Left forelimb (tissue), 1 donor: ENCODE data around the gene SPDEF.

Experiments
- DNase-seq: peaks from one replicate; pipeline ENCODE4 v3.0.0-alpha.2; 2018; ENCODE audit warnings: low spot score

The SPDEF gene

DNA sequence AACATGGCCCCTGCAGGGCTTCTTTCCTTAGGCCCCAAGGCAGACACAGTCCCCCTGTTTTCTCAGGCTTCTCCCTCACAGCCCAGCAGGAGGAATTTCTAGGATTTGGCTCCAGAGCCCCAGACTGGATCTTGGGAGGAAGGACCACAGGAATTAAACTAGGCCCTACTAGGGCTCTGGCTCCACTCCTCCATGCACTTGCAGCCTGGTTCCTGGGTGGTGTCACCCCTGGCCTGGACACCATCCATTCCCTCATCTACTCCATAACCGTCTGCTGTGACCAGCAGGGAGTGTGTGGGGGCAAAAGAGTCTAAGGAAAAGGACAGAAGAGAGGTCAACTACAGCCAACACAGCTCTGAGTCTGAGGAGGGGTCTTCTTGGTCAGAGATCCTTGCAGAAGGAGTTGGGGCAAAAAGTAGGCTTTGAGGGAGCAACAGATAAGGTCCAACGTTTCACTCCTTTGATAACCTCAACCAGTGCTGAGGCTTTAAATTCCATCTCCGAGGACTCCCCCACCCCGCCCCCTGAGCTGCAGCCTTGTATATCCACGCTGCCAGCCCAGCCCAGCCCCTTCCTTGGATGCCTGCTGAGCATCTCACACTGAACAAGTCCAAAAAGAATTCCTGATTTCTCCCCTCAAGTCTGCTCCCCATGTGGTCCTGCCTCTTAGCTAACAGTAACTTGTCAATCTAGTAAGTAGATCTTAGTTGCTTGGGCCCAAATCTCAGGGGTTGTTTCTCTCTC, 27.9 kb upstream of the SPDEF start:
- no peak for DNase-seq

DNA sequence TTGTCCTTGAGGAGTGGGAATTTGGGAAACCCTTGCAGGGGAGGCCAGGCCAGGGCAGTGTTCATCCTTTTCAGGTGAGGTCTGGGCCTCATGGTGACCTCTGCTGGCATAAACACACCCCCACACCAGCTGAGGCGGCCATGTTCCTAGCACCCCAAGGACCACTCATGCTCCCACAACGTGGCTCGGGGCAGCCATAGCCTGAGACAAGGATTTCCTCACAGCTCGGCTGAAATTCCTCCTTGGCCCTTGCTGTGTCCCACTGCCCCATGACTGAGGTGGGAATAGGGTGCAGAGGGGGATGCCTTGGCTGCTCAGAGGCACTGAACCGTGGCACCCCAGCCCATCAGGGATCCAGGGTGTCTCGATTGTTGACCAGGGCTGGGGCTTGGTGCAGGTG, 27.3 kb upstream of the SPDEF start:
- no peak for DNase-seq

DNA sequence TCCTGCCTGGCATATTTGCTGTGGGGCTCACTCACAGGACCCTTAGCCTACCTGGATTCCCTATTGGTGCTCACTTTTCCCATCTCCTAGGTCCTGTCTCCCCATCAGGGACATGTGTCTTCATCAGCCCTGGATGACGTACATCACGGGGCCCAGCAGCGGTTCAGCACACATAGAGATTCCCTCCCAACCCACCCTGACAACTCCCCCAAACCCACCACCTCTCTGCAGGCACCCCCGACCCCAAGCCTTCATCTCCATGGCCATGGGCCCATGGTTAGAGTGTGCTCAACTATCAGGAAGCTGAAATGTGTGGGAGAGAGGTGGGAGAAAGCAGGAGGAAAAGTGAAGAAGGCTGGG, 25.4 kb upstream of the SPDEF start:
- DNase-seq = no peak

DNA sequence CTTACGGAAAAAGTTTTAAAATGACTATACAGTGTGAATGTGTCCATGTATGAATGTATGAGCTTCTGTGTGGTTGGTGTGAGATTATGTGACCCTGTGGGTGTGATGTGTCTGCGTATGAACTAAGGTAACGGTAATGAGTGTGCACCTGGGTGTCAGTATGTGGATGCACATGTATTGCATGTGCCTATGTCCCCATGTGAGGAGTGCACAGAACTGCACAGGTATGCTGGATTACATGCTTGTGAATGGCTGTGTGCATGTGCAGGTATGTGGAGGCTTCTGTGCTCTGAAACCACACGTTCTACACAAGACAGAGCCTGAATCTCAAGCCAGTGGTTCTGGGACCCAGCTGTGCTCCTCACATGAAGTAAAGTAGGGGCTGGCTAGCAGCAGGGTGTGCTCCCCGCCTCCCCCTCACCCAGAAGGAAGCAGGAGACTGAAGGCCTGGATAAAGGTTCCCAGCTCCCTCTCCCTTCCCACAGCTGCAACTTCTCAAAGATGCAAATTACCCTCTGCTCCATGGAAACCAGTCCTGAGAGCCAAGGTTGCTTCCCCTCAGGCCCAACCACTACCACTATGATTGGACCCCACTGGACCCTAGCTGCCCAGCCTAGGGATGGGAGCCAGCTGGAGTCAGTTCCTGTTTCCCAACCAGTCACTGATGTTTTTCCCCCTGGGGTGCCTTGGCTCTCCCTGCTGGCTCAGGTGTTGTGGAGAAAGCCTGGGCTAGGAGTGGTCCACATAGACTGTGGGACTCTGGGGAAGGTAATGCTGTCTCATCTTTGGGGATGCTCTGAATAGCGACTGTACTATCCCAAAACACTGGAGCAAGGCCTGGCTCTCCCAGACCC, 24.8 kb upstream of the SPDEF start:
- DNase-seq = no peak

DNA sequence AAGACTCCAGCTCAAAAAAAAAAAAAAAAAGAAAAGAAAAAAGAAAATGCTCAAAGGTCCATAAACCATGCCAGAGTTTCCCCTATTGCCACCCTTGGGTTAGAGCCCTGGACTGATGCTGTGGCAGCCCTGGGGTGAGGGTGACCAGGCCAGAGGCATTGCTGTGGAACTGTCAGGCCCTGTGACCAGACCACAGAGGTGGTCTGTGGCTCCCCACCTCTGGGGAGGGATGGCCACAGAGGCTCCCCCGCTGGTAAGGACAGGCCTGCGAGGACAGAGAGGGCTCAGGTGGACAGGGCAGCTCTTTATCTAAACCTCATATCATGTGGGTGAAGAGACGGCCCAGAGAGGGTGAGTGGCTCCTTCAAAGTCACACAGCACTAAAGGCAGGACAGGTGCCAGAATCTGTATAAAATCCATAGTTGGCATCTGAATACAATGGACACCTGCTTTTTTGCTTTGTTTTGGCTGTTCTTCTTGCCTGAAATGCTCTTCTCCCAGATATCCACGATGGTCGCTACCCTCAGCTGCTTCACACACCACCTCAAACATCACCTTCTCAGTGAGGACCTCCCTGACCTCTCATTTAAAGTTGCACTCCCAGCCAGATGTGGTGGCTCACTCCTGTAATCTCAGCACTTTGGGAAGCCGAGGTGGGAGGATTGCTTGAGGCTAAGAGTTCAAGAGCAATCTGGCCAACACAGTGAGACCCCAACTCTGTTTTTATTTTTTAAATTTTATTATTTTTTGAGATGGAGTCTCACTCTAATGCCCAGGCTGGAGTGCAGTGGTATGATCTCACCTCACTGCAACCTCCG, 22.5 kb upstream of the SPDEF start:
- DNase-seq = no peak

DNA sequence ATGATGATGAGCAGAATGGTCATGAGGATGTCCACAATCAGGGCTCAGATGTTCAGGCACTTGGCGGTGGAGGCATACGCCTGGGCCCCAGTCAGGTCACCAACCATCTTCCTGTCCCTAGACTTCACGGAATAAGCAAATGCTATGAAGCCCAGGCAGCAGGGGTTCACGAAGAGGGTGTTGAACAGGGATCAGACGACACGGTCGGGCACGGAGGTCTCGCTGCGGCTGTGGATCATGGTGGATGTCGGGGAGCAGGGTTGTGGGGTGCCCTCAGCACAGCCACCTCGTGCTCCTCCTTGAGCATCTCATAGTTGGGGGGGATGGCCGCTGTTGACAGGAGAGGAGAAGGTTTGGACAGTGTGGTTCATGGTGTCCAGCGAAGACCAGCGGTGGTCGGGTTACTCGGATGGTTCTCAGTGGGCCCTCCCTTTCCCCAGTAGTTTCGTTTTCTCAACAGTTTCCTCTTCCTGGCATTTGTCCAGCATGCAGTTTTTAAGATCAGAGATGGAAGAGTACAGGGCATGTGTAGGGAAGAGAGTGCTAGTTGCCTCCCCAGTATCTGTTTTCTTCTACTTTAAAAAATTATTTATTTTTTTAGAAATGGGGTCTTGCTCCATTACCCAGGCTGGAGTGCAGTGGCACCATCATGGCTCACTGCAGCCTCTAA, 20.3 kb upstream of the SPDEF start:
- no peak for DNase-seq

DNA sequence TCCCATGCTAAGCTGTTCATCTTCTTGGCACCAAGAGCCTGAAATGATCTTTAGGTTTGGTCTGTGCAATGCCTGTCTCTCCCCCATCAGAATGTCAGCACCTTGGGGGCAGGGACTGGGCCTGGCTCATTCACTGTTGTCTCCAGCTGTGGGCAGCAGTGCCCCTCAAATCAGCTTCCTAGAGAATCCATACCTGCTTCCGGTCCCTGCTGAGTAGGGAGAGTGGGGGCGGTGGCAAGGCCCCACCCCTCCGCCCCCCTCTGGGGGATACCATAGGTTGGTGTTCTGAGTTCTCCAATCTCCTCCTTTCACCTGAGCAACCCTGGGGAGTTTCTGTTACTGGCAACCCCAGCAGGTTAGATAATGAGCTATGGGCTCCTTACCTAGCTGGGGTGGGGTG, 19.2 kb upstream of the SPDEF start:
- DNase-seq = no peak

DNA sequence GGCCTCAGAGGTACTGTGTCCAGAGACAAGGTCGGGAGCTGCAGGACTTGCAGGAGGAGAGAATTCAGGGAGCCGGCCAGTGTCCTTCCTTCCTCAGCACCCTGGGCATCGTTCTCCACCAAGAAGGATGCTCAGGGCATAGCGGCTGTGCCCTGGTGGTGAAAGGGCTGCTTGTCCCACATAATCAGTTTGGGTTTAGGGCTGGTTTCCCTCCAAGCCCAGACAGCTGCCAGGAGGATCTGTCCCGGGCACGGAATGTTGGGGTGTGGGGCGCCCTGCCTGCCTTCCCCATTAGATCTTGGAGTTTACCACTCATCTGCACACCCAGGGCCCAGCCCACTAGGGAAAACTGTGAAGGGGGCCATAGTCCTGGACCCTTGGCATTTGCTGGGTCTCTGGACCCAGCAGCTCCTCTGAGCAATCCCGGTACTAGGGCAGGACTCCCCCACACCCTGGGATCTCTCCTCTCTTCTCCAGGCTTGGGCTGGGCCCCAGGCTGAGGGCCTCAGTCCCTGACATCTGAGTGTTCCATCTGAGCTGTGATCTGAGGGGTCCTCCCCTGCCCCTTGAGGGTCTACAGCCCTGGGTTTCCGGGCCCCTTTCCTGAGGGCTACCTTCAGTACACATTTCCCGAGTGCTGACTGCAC, 18.6 kb upstream of the SPDEF start:
- DNase-seq = no peak

DNA sequence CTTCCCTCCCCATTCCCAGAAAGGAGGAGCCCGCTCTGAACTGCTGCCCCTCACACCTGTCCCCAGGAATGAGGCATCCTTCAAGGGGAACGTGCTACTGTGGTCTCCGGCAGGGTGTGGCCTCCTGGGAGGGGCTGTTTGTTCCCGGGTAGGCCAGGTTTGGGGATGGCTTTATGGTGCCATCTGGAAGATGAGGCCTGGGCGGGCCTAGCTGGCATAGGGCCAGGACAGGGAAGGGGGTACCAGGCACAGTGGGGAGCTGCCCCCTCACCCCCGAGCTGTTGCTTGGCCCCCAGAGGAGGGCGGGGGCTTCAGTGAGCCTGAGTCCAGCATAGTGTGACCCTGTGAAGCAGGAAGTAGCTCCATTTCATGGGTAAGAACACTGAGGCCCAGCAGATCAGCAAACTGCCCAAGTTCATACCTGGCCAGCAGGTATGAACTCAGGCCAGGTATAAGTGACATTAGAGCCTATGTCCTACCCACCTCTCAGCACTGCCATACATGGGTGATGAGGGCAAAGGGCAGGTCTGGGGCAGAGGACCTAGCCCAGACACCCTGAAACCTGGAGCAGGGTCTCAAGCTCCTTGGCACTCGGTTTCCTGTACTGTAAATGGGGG, 17.5 kb upstream of the SPDEF start:
- DNase-seq = no peak

DNA sequence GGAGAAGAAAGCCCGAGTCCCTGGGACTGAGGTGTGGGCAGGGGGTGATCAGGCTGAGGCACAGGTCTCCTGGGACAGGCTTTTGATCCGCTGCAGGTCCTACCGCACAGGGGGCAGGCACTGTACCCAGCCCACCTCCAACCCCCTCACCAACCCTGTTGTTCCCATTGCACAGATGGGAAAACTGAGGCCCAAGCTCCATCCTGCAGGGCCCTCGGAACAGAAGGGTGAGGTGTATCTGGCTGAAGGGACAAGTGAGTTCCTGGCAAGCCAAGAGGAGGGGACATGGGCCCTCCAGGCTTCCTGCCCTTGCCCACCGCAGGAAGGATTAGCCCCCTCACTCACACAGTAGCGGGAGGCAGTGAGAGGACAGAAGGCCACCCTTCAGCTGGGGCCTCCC, 16.5 kb upstream of the SPDEF start:
- no peak for DNase-seq

DNA sequence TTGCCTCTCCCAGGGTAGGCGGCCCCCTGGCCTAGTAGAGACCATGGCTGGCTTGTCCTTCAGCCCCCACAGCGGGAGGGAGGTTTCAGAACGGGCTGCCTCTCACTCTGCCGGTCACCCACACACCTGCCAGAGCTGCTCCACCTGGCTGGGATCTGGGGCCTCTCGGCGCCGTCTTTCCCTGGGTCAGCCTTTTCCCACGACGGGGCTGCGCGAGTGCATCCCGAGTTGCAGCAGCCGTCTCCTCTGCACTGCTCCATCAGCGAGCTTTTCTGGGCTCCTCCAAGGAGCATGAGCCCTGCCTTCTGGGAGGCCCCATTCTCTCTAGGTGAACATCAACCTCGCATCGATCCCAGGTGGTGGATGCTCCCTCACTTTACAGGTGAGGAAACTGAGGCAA, 15.9 kb upstream of the SPDEF start:
- DNase-seq = no peak

DNA sequence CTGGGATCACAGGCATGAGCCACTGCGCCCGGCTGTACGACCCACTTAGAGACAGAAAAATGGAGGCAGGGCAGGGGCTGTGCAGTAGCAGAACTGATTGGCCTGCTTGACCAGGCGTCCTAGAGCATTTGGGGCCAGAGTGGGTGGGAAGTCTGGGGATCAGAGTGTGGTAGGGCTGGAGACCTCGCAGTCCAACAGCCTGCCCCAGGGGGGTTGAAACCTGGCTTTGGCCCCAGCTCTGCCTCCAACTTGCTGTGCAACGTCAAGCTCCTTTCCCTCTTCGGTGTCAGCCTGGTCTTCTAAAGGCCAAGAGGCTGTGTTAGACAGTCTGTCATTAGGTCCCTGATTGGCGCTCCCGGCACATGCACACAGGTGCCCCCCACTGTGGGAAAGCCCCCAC, 15.3 kb upstream of the SPDEF start:
- no peak for DNase-seq

DNA sequence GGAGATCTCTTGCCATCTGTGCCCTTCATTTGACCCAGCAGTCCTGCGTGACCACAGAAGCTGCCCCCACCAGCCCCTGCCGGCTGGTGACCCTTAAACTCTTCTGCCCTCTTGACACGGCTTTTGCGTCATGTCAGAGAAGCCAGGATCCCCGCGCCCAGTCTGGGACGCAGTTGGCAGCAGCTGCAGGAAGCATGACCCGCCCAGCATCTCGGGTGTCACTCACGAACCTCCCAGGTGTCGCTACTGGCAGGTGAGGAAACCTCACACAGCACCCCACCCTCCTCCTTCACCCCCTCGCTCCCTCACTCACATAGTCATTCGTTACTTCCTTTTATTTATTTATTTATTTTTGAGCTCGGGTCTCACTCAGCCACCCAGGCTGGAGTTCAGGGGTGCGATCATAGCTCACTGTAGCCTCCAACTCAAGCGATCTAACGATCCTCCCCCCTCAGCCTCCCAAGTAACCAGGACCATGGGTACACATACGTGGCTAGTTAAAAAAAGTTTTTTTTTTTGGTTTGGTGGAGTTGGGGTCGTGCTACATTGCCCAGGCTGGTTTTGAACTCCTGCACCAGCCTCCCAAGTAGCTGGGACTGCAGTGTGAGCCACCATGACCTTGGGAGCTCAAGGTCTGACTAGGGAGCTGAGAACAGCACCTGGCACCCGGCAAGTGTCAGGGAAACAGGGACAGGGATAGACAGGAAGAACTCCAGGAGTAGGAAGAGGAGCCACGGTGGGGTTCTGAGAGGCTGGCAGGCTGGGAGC, 14.1 kb upstream of the SPDEF start:
- DNase-seq = no peak

DNA sequence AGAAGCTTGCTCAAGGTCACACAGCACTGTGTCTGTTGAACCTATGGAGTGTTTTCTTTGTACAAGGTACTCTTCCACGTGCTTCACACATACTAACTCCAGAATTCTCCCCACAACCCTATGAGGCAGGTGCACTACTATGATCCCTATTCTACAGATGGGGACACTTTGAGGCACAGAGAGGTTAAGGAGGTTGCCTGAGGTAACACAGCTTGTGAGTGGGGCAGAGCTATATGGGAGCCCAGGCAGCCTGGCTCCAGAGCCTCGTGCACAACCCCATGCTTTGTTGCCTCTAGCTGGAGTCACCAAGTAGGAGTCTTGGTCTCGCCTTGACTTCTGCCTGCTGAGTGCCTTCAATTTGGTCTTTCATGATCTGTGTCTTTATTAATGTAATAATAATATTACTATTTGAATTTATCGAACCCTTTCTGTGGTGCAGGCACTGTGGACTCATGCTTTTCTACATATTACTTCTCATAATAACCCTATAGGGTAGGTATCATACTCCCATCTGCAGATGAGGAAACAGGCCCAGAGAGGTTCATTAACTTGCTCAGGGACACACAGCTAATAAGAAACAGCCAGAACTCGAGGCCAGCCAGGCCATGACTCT, 13.3 kb upstream of the SPDEF start:
- no peak for DNase-seq

DNA sequence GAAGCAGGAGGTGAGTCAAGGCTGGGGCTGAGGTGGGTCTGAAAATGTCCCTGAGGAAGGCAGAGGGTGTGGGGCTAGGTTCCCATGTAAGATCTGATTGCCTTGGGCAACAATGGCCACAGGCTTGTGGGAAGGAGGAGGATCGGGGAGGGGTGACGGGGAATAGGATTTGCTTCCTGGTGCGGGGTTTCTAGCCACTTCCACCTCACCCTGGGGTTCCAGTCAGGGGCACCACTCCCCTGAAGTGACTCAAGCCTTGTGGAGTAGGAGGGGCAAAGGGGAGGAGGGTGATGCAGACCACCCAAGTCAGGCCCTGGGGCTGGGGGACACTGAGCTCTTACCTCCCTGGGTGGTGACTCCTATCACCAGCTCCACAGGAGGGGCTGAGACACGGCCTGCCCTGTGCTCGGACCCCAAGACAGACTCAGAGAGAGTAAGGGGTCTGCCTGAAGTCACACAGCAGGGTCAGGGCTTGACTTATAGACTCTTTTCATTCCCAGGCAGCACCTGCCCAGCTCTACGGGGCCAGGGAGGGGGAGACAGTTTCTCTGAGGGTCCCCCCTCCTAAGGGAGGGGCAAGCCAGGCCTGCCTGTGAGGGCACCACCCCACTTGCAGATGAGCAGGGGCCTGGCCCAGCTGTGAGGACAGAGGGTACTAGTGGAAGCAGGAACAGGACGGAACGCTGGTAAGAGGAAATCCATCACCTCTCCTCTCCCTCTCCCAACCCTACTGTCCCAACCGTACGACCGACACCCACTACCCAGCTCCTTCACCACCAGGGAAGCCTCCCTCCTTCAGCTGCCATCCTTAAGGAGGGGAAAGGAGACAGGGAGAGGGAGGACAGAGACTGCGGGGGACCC, 12.4 kb upstream of the SPDEF start:
- no peak for DNase-seq

DNA sequence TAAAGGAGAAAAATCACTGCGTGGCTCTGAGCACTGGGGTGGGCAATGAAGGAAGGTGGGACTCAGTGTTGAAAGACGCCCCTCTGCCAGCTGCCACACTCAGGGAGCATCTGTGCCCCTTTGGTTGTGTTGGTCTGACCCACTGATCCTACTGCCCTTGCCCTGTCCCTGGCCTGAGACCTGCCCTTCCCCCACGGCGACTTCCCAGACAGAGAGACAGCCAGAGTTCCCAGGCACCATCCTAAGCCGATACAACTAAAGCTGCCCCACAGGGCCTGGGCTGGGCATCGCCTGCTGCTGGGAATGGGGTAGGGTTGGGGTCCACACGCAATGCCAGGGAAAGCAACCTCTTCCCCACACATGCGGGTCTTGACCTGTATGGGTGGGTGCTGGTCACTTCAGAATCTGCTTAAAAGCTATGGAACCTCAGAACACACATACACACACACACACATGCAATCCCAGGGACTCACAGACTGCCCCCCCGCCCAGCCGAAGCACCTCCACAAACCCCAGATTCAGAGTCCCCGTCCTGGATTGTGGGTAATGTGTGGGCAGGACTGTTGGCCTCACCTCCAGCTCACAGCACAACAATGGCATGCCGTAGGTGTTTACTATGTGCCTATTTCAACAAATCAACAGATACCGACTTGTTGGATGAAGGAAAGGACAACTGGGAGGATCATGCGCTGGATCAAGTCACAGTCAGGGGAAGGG, 10.9 kb upstream of the SPDEF start:
- DNase-seq = no peak

DNA sequence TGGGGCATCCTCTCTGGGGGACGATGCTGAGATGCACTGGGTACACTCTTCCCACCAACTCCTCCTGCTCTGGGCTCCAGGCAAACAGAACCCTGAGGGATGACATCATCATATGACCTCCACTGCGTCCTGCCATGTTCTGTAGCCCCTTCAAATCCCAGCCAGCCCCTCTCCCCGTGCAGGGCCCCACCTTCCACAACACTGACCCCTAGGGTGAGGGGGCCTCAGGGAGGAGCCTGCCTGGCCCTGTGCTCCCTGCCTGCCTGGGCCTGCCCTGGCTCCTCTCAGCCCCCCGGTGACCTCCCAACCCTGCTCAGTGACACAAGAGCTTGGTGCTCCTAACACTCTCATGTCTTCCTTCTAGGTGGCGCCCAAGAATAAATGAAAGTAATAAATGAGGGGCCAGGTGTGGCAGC, 9.6 kb upstream of the SPDEF start:
- no peak for DNase-seq

DNA sequence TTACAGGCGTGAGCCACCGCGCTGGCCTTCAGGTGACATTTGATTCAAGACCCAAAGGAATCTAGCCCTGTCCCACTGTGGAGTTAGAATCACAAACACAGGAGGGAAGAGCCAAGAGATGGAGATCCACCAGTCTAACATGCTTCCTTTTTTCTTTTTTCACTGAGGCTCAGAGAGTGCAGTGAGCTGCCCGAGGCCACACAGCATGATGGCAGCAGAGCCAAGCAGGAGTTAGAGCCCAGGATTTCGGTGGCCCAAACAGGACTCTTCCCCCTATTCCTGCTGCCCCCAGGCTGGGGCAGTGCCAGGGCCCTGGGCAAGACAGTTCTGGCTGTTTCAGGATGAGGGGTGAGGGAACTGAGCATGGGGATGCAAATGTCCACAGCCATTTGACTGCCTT, 8.1 kb upstream of the SPDEF start:
- DNase-seq = no peak

DNA sequence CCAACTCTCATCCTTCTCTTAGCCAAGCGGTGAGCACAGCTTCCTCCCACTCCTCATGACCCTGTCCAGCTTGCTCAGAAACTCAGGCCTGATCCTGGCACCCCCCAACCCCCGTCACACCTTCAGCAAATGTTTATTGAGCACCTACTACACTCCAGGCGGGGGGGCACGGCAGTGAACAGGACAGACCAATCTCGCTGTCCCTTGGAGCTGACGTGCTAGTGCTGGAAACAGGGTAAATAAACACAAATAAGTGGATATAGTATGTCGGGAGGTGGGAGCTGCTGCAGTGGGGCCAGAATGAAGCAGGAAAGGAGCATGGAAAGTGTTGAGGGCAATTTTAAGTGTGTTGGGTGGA, 7.4 kb upstream of the SPDEF start:
- no peak for DNase-seq
